Right lobe of liver (tissue), 4 donors: ENCODE data around the gene HSD17B12.

ENCODE experiments used
- POLR2A ChIP-seq: fragments of 450-650 bp; IDR thresholded peaks from one replicate; pipeline ENCODE4 v1.6.1; 2017; ENCODE audit warnings: antibody characterized with exemption, mild to moderate bottlenecking
- TF ChIP-seq, protein P1 (sequence below), 4 donors: fragments of 200-600 bp in 3 of 4; fragments of 450-650 bp in 1 of 4; IDR thresholded peaks; one replicate each; pipeline versions ENCODE4 v1.5.1 to v1.8.0; 2016 to 2022; ENCODE audit warnings: antibody characterized with exemption in 4 of 4, mild to moderate bottlenecking in 2 of 4
- donor health status: DM: no; HTN: no; CAD: no.
- donor health status: DM: no; HTN: no; CAD: no.
- donor health status: DM: no; HTN: yes; CAD: no.

DNA sequence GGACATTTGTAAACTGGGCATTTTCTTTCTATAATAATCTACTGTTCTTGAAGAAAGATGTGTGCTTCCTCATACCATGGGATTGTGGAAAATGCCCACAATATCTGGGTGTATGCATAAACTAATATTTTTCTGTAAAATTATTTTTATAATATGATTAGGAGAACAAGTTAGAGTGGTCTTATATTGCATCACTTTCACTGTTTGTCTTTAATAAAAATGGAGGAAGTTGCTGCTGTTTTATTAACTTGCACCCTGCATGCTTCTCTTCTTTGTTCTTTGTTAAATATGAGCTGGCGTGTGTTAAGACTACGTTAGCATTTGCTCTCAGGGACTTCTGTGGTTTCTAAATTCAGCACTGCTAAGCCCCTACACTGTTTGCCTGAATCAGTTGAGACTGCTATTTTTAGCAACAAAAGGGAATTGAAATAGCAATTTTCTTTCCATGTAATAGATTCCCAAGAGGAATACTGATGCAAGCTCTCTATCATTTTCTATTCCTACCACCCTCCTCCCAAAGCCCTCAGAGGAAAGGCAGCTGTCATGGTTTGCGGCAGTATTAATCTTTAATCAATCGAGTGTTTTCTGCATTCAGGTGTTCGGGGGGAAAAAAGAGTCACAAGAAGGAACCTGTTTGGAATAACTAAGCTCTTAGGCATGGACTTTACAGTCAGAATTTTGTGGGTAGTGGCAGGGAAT lies 56.1 kb downstream of the HSD17B12 start:
- TF ChIP-seq, protein P1, sequence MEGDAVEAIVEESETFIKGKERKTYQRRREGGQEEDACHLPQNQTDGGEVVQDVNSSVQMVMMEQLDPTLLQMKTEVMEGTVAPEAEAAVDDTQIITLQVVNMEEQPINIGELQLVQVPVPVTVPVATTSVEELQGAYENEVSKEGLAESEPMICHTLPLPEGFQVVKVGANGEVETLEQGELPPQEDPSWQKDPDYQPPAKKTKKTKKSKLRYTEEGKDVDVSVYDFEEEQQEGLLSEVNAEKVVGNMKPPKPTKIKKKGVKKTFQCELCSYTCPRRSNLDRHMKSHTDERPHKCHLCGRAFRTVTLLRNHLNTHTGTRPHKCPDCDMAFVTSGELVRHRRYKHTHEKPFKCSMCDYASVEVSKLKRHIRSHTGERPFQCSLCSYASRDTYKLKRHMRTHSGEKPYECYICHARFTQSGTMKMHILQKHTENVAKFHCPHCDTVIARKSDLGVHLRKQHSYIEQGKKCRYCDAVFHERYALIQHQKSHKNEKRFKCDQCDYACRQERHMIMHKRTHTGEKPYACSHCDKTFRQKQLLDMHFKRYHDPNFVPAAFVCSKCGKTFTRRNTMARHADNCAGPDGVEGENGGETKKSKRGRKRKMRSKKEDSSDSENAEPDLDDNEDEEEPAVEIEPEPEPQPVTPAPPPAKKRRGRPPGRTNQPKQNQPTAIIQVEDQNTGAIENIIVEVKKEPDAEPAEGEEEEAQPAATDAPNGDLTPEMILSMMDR (IDR thresholded peaks at IDR 0.05), result no peak
- no peak for TF ChIP-seq POLR2A
